HUES64 (cell line): ENCODE results near the gene PMEPA1.
A peak's percentile ranks its signal among the peaks of the same experiment; 100 is the strongest.

Source experiments
- H3K27ac ChIP-seq: 2 replicates; pipeline ENCODE4 v1.7.0; 2013; ENCODE audit warnings: low read depth, low read length, inconsistent platforms
- H3K27me3 ChIP-seq: 2 replicates; pipeline ENCODE4 v1.6.1; 2013; ENCODE audit warnings: mild to moderate bottlenecking, low read length; ENCODE audit not compliant: insufficient read depth
- H3K36me3 ChIP-seq: 2 replicates; pipeline ENCODE4 v1.6.1; 2013; ENCODE audit warnings: mild to moderate bottlenecking, low read length; ENCODE audit not compliant: insufficient read depth
- H3K4me1 ChIP-seq: 2 replicates; pipeline ENCODE4 v1.6.1; 2013; ENCODE audit warnings: mild to moderate bottlenecking, low read length, moderate library complexity; ENCODE audit not compliant: insufficient read depth
- H3K4me3 ChIP-seq: 2 replicates; pipeline ENCODE4 v1.5.1; 2013; ENCODE audit warnings: mild to moderate bottlenecking, low read length, moderate library complexity
- H3K9ac ChIP-seq: 2 replicates; pipeline ENCODE4 v1.6.1; 2013; ENCODE audit warnings: mild to moderate bottlenecking, low read depth, low read length
- H3K9me3 ChIP-seq: 2 replicates; pipeline ENCODE4 v1.6.1; 2013; ENCODE audit warnings: low read depth, low read length; ENCODE audit not compliant: insufficient read depth
- WGBS: fragments of 150-250, 120-280 bp; methylation state at CpG from one replicate; pipeline ENCODE4 v1.1.7; 2013; ENCODE audit warnings: missing lambda C conversion rate; 5-methylcytosine and 5-hydroxymethylcytosine counted together

PMEPA1 gene

GRCh38 chr20:57717797-57718196 is 8.0 kb upstream of the PMEPA1 start:
- Histone ChIP-seq H3K4me3 (no peak overlapping the region), H3K9me3 (no peaks in the 10 kb centered on the region), H3K36me3 (no peaks in the 10 kb centered on the region), H3K9ac (no peak overlapping the region), H3K27me3 (no peaks in the 10 kb centered on the region), H3K4me1 (peaks cover 6% of the 10 kb centered on the region; the same call in 1 of the 2 replicates), H3K27ac (no peak overlapping the region)
- WGBS: 84% methylated on average over 10 of the region's 11 CpGs

DNA sequence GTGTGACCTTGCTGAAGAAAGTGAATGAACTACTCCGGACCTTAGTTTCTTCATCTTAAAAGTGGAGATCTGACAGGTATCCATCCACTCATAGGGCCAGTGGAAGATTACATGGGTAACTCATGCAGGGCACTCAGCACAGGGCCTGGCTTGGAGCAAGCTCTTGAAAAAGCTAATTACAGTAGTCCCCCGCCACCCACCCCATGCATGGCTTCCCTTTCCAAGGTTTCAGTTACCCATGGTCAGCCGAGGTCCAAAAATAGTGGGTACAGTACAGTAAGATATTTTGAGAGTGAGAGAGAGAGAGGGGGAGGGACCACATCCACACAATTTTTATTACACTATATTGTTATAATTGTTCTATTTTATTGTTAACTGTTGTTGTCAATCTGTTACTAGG is 7.1 kb upstream of the PMEPA1 start:
- 97% methylated on average over 2 of the region's 3 CpGs for WGBS
- no peak overlapping the region for H3K4me3 ChIP-seq
- H3K9ac ChIP-seq: no peak overlapping the region
- no peaks in the 10 kb centered on the region for H3K9me3 ChIP-seq
- peaks cover 9% of the 10 kb centered on the region; the same call in 1 of the 2 replicates for H3K4me1 ChIP-seq
- H3K36me3 ChIP-seq: no peaks in the 10 kb centered on the region
- no peak overlapping the region for H3K27ac ChIP-seq
- H3K27me3 ChIP-seq: no peaks in the 10 kb centered on the region

- H3K4me1 ChIP-seq: peaks cover 16% of the 10 kb centered on the region
- H3K9me3 ChIP-seq: no peaks in the 10 kb centered on the region
- no peak overlapping the region for H3K27ac ChIP-seq
- WGBS: 96% methylated on average over 3 of the region's 3 CpGs
- H3K4me3 ChIP-seq: no peak overlapping the region
- peaks cover 4% of the 10 kb centered on the region for H3K27me3 ChIP-seq
- no peaks in the 10 kb centered on the region for H3K36me3 ChIP-seq
- no peak overlapping the region for H3K9ac ChIP-seq
These were observed 6.4 kb upstream of the PMEPA1 start for GRCh38 chr20:57716202-57716601.

GRCh38 chr20:57715268-57715904 is 5.6 kb upstream of the PMEPA1 start:
- peaks cover 8% of the 10 kb centered on the region for H3K27me3 ChIP-seq
- H3K9ac ChIP-seq: no peak overlapping the region
- WGBS: 95% methylated on average over 15 of the region's 15 CpGs
- no peak overlapping the region for H3K4me3 ChIP-seq
- no peaks in the 10 kb centered on the region for H3K9me3 ChIP-seq
- no peak overlapping the region for H3K27ac ChIP-seq
- no peaks in the 10 kb centered on the region for H3K36me3 ChIP-seq
- H3K4me1 ChIP-seq: peaks cover 23% of the 10 kb centered on the region

GRCh38 chr20:57714409-57715267 is 4.8 kb upstream of the PMEPA1 start:
- H3K36me3 ChIP-seq: no peaks in the 10 kb centered on the region
- H3K4me3 ChIP-seq: no peak overlapping the region
- peaks cover 23% of the 10 kb centered on the region for H3K4me1 ChIP-seq
- no peaks in the 10 kb centered on the region for H3K9me3 ChIP-seq
- H3K27ac ChIP-seq: no peak overlapping the region
- H3K9ac ChIP-seq: no peak overlapping the region
- peaks cover 8% of the 10 kb centered on the region for H3K27me3 ChIP-seq
- WGBS: 95% methylated on average over 23 of the region's 23 CpGs

GRCh38 chr20:57713951-57714350 is 4.1 kb upstream of the PMEPA1 start:
- no peaks in the 10 kb centered on the region for H3K9me3 ChIP-seq
- peaks cover 8% of the 10 kb centered on the region for H3K27me3 ChIP-seq
- H3K4me3 ChIP-seq: no peak overlapping the region
- H3K4me1 ChIP-seq: peaks cover 23% of the 10 kb centered on the region
- 87% methylated on average over 8 of the region's 8 CpGs for WGBS
- H3K9ac ChIP-seq: no peak overlapping the region
- H3K27ac ChIP-seq: no peak overlapping the region
- no peaks in the 10 kb centered on the region for H3K36me3 ChIP-seq

DNA sequence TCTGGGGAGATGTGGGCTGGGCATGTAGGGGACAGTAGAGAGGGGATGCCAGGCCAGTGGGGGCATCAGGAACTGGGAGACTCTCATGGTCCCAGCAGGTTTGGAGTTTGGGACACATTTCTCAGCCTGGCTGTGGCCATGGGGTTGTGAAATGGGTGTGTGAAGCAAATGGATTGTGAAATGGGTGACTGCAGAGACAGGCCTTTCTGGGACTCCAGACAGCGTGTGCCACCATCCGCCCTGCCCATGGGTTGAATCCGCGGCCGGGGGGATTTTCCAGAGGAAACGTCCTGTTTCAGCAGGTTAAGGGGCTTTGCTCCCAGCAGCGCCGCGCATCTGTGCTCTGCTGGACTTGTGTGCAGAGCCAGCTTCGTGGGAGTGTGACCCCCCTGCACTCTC is 3.7 kb upstream of the PMEPA1 start:
- Histone ChIP-seq H3K4me1 (peaks cover 23% of the 10 kb centered on the region), H3K9ac (no peak overlapping the region), H3K4me3 (no peak overlapping the region), H3K36me3 (no peaks in the 10 kb centered on the region), H3K9me3 (no peaks in the 10 kb centered on the region), H3K27ac (no peak overlapping the region), H3K27me3 (peaks cover 13% of the 10 kb centered on the region)
- 91% methylated on average over 10 of the region's 10 CpGs for WGBS

GRCh38 chr20:57712851-57713504 is 3.2 kb upstream of the PMEPA1 start:
- Histone ChIP-seq H3K4me1 (peaks cover 19% of the 10 kb centered on the region), H3K27me3 (peaks cover 18% of the 10 kb centered on the region), H3K36me3 (no peaks in the 10 kb centered on the region), H3K9ac (no peak overlapping the region), H3K4me3 (no peak overlapping the region), H3K9me3 (no peaks in the 10 kb centered on the region), H3K27ac (no peak overlapping the region)
- WGBS: 70% methylated on average over 4 of the region's 5 CpGs

DNA sequence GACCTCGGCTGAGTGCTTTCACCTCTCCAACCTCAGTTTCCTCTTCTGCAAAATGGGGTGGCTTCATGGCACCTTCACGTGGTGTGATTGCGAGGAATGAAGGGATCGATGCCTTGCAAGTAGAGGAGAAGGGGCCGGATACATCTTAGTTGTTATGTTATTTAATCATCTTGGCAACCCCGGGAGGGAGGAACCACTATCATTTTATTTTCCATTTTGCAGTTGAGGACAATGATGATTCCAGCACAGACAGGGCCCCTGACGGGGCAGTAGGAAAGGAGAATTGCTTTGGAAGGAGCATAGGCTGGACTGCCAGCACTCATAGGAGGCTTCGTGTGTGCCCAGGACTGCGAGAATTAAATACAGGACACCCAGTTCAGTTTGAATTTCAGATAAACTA is 2.5 kb upstream of the PMEPA1 start:
- no peak overlapping the region for H3K9ac ChIP-seq
- WGBS: 95% methylated on average over 8 of the region's 9 CpGs
- H3K27me3 ChIP-seq: peaks cover 23% of the 10 kb centered on the region
- no peaks in the 10 kb centered on the region for H3K36me3 ChIP-seq
- no peaks in the 10 kb centered on the region for H3K9me3 ChIP-seq
- peaks cover 22% of the 10 kb centered on the region for H3K4me1 ChIP-seq
- H3K4me3 ChIP-seq: no peak overlapping the region
- no peak overlapping the region for H3K27ac ChIP-seq

DNA sequence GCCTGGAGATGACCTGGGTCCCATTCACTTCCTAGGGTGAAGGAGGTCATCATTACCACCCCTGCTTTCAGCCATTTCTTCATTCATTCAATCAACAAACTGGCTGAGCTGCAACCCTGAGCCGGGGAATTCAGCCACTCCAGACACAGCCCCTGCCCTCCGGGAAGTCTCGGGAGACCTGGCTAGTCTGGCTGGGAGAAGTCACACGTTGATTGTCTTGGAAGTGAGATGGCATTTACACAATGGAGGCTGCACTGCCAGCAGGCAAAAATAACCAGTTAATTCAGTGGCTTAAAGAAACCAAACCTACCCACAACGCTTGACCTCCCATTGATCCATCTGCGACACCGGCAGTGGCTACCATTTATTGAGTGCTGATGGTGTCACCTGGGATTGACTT is 2.0 kb upstream of the PMEPA1 start:
- Histone ChIP-seq H3K4me3 (no peak overlapping the region), H3K36me3 (no peaks in the 10 kb centered on the region), H3K9me3 (no peaks in the 10 kb centered on the region), H3K27ac (no peak overlapping the region), H3K4me1 (peaks cover 26% of the 10 kb centered on the region), H3K9ac (no peak overlapping the region), H3K27me3 (peaks cover 23% of the 10 kb centered on the region)
- 70% methylated on average over 7 of the region's 7 CpGs for WGBS

DNA sequence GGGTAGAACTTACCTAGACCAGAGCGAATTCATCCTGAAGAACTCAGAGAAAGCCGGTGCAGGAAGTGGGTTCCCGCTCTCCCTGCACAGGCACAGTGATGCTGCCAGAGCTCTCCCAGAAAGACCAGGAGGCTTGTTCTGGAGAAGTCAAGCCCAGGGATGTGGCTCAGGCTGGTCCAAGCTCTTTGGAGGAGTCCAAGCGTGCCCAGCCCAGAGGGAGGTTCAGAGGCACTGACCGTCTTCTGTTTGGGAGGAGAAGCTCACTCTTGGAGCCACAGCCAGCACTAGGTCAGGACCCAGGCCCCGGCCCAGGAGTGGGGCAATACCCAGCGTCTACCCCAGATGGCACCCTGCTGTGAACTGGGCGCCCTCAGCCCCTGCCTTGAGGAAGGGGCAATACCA is 1.5 kb upstream of the PMEPA1 start:
- Histone ChIP-seq H3K27me3 (peaks cover 23% of the 10 kb centered on the region), H3K27ac (no peak overlapping the region; the same call in 1 of the 2 replicates), H3K4me1 (peaks cover 32% of the 10 kb centered on the region), H3K4me3 (peak overlapping the region; percentile 67), H3K36me3 (no peaks in the 10 kb centered on the region), H3K9ac (0 out of 2 replicates have a peak overlapping the region, but pooled peaks have one; percentile 89), H3K9me3 (no peaks in the 10 kb centered on the region)
- 69% methylated on average over 8 of the region's 8 CpGs for WGBS
